Fibroblast of mammary gland (primary cell): Measurements from ENCODE around the gene CDKL1.
A peak's percentile ranks its signal among the peaks of the same experiment; 100 is the strongest.

Experiments
- DNase-seq: peaks from one replicate; pipeline ENCODE4 v3.0.0-alpha.2; 2010; ENCODE audit warnings: low read depth
- H3K4me3 ChIP-seq: 2 replicates; pipeline ENCODE4 v1.5.1; 2011; ENCODE audit warnings: low read depth, mild to moderate bottlenecking, low read length, moderate library complexity; ENCODE audit not compliant: control insufficient read depth
- TF ChIP-seq, protein P1 (sequence below): conservative IDR thresholded peaks from 2 replicates; pipeline ENCODE4 v1.5.1; 2011; ENCODE audit warnings: low read depth, low read length, inconsistent platforms; ENCODE audit not compliant: control insufficient read depth, insufficient read depth

Gene CDKL1

DNA sequence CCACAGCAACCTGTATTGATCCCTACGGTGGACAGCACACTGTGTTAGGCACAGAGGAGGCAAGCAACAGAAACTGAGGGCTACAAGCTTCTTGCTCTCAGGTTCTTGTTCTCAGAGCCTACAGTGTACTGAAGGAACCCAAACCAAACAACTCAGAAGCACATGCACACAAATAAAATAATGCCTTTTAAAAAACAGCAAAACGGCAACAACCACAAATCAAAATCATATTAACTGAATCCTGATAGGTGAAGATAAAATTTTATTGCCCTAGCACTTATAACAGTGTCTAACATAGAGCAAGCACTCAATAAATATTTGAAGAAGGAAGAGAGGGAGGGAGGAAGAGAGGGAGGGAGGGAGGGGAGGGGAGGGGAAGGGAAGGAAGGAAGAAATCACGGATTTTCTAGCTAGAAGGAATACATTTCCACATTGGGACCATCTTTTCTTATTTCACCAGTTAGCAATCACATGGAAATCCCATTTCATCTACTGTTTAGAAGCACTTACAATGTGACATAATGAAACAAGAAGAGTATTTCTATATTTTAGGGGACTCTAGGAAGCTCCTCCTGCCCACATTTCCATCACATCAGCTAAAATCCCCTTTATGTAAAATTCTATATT lies 57.4 kb downstream of the CDKL1 start:
- no peak for DNase-seq
- no peak overlapping the region for H3K4me3 ChIP-seq
- TF ChIP-seq, protein P1, sequence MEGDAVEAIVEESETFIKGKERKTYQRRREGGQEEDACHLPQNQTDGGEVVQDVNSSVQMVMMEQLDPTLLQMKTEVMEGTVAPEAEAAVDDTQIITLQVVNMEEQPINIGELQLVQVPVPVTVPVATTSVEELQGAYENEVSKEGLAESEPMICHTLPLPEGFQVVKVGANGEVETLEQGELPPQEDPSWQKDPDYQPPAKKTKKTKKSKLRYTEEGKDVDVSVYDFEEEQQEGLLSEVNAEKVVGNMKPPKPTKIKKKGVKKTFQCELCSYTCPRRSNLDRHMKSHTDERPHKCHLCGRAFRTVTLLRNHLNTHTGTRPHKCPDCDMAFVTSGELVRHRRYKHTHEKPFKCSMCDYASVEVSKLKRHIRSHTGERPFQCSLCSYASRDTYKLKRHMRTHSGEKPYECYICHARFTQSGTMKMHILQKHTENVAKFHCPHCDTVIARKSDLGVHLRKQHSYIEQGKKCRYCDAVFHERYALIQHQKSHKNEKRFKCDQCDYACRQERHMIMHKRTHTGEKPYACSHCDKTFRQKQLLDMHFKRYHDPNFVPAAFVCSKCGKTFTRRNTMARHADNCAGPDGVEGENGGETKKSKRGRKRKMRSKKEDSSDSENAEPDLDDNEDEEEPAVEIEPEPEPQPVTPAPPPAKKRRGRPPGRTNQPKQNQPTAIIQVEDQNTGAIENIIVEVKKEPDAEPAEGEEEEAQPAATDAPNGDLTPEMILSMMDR, result no peak

DNA sequence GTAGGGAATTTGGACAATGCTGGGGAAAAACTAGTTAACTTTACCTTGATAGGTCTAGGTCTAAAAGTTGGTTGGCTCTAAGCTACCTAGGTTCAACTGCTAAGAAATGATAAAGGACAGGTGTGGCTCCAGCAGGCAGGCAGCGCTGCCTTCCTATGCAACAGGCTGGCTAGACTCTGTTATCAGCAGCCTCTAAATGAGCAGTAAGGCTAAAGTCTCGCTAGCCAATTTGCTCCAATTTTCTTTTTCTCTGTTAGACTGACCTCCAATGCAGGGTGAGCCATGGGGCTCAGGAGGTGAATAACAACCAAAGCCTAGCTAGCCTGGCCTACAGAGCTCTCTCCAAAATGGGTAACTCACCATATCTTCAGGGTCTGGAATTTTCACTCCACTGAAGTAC lies 58.1 kb downstream of the CDKL1 start:
- no peak overlapping the region for H3K4me3 ChIP-seq
- TF ChIP-seq, protein P1, result no peak

DNA sequence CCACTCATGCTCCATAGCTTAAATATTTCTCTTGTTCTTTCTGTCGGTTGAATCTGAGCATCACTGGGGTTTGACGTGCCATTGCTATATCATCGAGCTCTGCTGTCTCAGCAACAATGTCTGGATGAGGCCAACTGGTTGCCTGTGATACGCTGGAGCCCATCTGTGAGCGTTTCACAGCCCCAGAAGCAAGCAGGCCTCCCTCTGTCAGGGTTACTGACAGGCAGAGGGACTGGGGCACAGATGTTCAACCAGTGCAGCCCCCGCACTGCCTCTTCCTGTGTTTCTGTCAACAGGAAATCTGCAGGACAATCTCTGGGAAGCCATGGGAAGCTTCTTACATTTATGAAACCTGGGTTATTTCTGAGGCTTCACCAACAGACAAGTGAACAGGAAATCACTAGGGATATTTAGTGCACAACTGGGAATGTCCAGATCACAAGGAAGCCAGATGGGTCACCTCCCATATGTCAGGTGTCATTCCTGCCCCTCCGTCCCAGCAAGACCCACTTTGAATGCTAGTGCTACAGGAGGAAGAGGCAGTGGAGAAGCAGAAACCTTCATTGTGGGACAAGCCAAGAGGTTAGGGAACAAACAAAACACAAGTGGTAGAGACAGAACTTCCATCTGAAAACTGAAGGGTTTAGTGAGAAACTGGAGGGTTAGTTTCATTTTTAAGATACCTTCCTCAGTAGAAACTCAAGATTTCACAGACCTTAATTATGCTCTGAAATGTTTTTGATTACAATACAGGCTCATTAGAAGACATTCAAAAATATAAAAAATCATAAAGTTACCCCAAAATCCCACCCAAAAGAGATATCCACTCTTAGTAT lies 60.5 kb downstream of the CDKL1 start:
- DNase-seq, result peak; percentile 47
- TF ChIP-seq, protein P1, result no peak
- no peak overlapping the region for H3K4me3 ChIP-seq

More for the DNA sequence above, 58.1 kb downstream of the CDKL1 start:
- DNase-seq, result no peak

DNA sequence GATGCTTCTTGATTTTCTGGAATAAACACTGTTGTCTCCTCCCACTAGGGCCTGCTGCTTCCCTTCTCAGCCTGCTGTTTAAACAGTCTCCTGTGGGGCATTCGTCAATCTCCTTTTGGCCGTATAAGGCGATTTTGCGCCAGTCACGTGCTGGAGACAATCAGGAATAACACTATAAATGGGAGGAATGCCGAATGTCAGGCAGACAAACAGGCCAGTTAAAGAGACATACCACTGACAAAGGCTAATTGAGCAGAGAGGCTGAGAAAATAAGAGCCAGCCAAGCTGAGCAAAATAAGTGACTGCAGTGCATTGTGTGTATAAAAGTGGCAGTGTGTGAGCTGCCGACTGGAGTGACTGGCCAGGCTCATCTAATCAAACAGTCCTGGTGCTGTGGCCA lies 61.3 kb downstream of the CDKL1 start:
- DNase-seq, result peak; percentile 67
- TF ChIP-seq, protein P1, result peak; percentile 10
- H3K4me3 ChIP-seq, result no peak overlapping the region

DNA sequence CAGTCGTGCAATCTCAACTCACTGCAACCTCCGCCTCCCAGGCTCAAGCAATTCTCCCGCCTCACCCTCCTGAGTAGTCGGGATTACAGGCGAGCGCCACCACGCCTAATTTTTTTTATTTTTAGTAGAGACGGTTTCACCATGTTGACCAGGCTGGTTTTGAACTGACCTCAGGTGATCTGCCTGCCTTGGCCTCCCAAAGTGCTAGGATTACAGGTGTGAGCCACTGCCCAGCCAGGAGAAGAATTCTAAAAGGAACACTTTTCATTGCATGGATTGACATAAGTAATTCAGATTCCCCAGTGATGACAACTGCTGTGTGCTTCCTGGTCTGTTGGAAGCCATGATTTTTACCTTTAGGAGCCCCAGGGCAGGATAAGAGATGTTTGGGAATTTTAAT lies 62.5 kb downstream of the CDKL1 start:
- no peak for DNase-seq
- H3K4me3 ChIP-seq, result no peak overlapping the region
- TF ChIP-seq, protein P1, result no peak

DNA sequence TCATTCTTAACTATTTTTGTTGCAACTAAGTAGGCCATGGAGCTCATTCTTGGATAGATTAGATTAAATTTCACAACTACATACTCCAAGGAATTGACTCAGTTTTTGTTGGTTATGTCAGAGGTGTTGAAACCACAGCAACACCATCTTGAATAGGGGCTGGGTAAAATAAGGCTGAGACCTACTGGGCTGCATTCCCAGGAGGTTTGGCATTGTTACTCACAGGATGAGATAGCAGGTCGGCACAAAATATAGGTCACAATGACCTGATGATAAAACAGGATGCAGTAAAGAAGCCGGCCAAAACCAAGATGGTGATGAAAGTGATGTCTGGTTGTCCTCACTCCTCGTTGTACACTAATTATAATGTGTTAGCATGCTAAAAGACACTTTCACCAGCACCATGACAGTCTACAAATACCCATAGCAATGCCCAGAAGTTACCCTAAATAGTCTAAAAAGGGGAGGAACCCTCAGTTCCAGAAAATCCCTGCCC lies 63.6 kb downstream of the CDKL1 start:
- DNase-seq, result peak; percentile 95
- H3K4me3 ChIP-seq, result no peak overlapping the region
- TF ChIP-seq, protein P1, result no peak
